ENCODE data around the gene CADM1. TPM values are rescaled to one million over a fixed set of nuclear protein-coding genes. Genes with fewer than 3 reads are reported as not detected.

Gene CADM1
- polyA plus RNA-seq, 1 donor (not counting 4 experiments of a cell fraction or from before 2014, with no cell fraction given), result 9.5 TPM

DNA sequence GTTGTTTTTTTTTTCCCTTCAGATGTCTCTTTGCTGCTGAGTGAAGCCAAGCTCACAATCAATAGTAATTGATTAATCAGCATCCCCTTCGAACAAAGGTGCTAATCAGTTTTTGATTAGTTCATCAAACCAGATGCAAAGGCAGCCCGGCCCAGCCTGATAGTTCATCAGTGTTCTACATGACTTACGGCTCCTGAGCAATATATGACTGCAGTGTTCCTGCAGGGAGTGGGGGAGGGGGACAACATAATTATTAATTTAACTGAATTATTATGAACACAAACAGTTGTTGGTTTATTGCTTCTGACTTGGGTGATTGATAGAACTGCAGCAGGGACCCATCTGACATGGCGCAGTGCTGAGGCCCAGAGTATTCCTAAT, 315.3 kb downstream of the CADM1 start:
- Histone ChIP-seq H3K9ac (ENCODE audit: control insufficient read depth, extremely low read depth, insufficient read depth, low read length) (no peak overlapping the region), H3K9me3 (ENCODE audit: control insufficient read depth, low read depth, low read length) (no peaks in the 10 kb centered on the region), H3K9me1 (ENCODE audit: control insufficient read depth, extremely low read depth, insufficient read depth, low read length) (no peaks in the 10 kb centered on the region), H3K27ac (ENCODE audit: control insufficient read depth, insufficient read depth, low read length) (no peak overlapping the region), H2AFZ (ENCODE audit: control insufficient read depth, low read length) (no peak overlapping the region), H3K79me2 (ENCODE audit: control insufficient read depth, insufficient read depth, low read length) (no peaks in the 10 kb centered on the region), H3K4me3 (ENCODE audit: control insufficient read depth in 2 of 3, extremely low read depth in 1 of 3, insufficient read depth in 2 of 3, low read depth in 1 of 3, low read length in 3 of 3) (no peak overlapping the region), H4K20me1 (ENCODE audit: control insufficient read depth, extremely low read depth, insufficient read depth, low read length) (no peaks in the 10 kb centered on the region), H3K27me3 (ENCODE audit: control insufficient read depth, extremely low read depth, insufficient read depth, low read length) (no peaks in the 10 kb centered on the region), H3K36me3 (ENCODE audit: control insufficient read depth in 2 of 2, extremely low read depth in 1 of 2, insufficient read depth in 2 of 2, low read length in 2 of 2) (no peaks in the 10 kb centered on the region), H3K4me1 (ENCODE audit: control insufficient read depth, extremely low read depth, insufficient read depth, low read length) (no peaks in the 10 kb centered on the region), H3K4me2 (ENCODE audit: control insufficient read depth, extremely low read depth, insufficient read depth, low read depth, low read length) (no peak overlapping the region)
- FAIRE-seq, result no peak
- dilution Hi-C loops (cut with MboI; ENCODE audit: extremely low pct_ligation_motif_present, low sequenced_read_pairs), result no loop called here
- TF ChIP-seq, protein P1, sequence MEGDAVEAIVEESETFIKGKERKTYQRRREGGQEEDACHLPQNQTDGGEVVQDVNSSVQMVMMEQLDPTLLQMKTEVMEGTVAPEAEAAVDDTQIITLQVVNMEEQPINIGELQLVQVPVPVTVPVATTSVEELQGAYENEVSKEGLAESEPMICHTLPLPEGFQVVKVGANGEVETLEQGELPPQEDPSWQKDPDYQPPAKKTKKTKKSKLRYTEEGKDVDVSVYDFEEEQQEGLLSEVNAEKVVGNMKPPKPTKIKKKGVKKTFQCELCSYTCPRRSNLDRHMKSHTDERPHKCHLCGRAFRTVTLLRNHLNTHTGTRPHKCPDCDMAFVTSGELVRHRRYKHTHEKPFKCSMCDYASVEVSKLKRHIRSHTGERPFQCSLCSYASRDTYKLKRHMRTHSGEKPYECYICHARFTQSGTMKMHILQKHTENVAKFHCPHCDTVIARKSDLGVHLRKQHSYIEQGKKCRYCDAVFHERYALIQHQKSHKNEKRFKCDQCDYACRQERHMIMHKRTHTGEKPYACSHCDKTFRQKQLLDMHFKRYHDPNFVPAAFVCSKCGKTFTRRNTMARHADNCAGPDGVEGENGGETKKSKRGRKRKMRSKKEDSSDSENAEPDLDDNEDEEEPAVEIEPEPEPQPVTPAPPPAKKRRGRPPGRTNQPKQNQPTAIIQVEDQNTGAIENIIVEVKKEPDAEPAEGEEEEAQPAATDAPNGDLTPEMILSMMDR (optimal IDR thresholded peaks at IDR 0.05 in 1 of 3, IDR thresholded peaks at IDR 0.05 in 1 of 3, conservative IDR thresholded peaks at IDR 0.05 in 1 of 3; ENCODE audit: extremely low read depth in 1 of 3, insufficient read depth in 2 of 3, low read length in 3 of 3), result no peak
- TF ChIP-seq EZH2 (IDR thresholded peaks at IDR 0.05; ENCODE audit: low read length), result no peak
- no peak for DNase-seq (ENCODE audit: low read depth, low spot score)

DNA sequence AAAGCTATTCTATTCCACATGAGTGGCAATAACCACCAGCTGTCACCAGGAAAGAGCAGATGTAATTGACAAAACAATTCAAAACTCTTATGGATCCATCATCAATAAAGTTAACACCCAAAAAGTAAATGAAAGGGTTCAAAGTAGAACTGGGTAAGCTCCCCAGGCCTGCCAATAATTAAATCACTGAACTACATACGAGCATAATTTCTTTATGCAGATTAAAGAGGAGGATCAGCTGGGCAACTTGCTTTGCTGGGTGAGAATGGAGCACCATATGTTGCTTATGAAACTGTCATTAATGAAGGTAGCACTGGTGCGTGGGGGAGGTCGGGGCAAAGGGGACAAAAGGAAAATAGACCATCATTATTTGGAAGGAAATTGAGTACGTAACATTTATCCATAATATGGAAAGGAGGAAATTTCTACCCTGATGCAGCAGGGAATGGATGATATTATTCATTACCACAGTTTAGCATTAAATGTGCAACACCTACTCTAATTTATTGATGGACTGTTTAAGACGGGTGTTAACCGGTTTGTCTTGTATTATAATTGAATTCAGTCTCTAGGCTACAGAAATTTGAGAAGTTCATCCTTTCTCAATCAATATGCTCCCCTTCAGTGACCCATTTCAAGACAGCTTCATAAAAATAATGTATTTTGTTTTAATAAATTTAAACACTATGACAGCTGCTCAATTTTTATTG, 315.9 kb downstream of the CADM1 start:
- Histone ChIP-seq H3K9me3 (ENCODE audit: control insufficient read depth, low read depth, low read length) (no peaks in the 10 kb centered on the region), H3K9me1 (ENCODE audit: control insufficient read depth, extremely low read depth, insufficient read depth, low read length) (no peaks in the 10 kb centered on the region), H3K4me2 (ENCODE audit: control insufficient read depth, extremely low read depth, insufficient read depth, low read depth, low read length) (no peak overlapping the region), H3K4me3 (ENCODE audit: control insufficient read depth in 2 of 3, extremely low read depth in 1 of 3, insufficient read depth in 2 of 3, low read depth in 1 of 3, low read length in 3 of 3) (no peak overlapping the region), H4K20me1 (ENCODE audit: control insufficient read depth, extremely low read depth, insufficient read depth, low read length) (no peaks in the 10 kb centered on the region), H2AFZ (ENCODE audit: control insufficient read depth, low read length) (no peak overlapping the region), H3K27me3 (ENCODE audit: control insufficient read depth, extremely low read depth, insufficient read depth, low read length) (no peaks in the 10 kb centered on the region), H3K36me3 (ENCODE audit: control insufficient read depth in 2 of 2, extremely low read depth in 1 of 2, insufficient read depth in 2 of 2, low read length in 2 of 2) (no peaks in the 10 kb centered on the region), H3K79me2 (ENCODE audit: control insufficient read depth, insufficient read depth, low read length) (no peaks in the 10 kb centered on the region), H3K4me1 (ENCODE audit: control insufficient read depth, extremely low read depth, insufficient read depth, low read length) (no peaks in the 10 kb centered on the region), H3K9ac (ENCODE audit: control insufficient read depth, extremely low read depth, insufficient read depth, low read length) (no peak overlapping the region), H3K27ac (ENCODE audit: control insufficient read depth, insufficient read depth, low read length) (no peak overlapping the region)
- DNase-seq (ENCODE audit: low read depth, low spot score), result no peak
- no peak for FAIRE-seq
- no peak for TF ChIP-seq EZH2 (IDR thresholded peaks at IDR 0.05; ENCODE audit: low read length)
- TF ChIP-seq, protein P1 (optimal IDR thresholded peaks at IDR 0.05 in 1 of 3, IDR thresholded peaks at IDR 0.05 in 1 of 3, conservative IDR thresholded peaks at IDR 0.05 in 1 of 3; ENCODE audit: extremely low read depth in 1 of 3, insufficient read depth in 2 of 3, low read length in 3 of 3), result no peak
- dilution Hi-C loops (cut with MboI; ENCODE audit: extremely low pct_ligation_motif_present, low sequenced_read_pairs), result no loop called here

All from keratinocyte (primary cell).